Endodermal cell (in vitro differentiated cells): ENCODE measurements around the gene C12orf50. TPM values are rescaled to one million over a fixed set of nuclear protein-coding genes. Genes with fewer than 3 reads are reported as not detected.

Experiments
- DNase-seq: peaks from one replicate; pipeline ENCODE4 v3.0.0-alpha.2; 2017
- H3K27ac ChIP-seq: 2 replicates; pipeline ENCODE4 v1.5.1; 2013; ENCODE audit warnings: mild to moderate bottlenecking, low read depth, low read length, moderate library complexity
- H3K27me3 ChIP-seq: 2 replicates; pipeline ENCODE4 v1.6.1; 2013; ENCODE audit warnings: mild to moderate bottlenecking, low read length, moderate library complexity; ENCODE audit not compliant: insufficient read depth, control insufficient read depth, poor library complexity, severe bottlenecking
- H3K36me3 ChIP-seq: 2 replicates; pipeline ENCODE4 v1.7.0; 2013; ENCODE audit warnings: mild to moderate bottlenecking, low read length, moderate library complexity; ENCODE audit not compliant: control insufficient read depth, insufficient read depth
- H3K4me1 ChIP-seq: one replicate; pipeline ENCODE4 v1.7.0; 2013; ENCODE audit warnings: low read length; ENCODE audit not compliant: control insufficient read depth, insufficient read depth
- H3K4me3 ChIP-seq: 2 replicates; pipeline ENCODE4 v1.5.1; 2013; ENCODE audit warnings: mild to moderate bottlenecking, low read length, moderate library complexity
- H3K9ac ChIP-seq: 2 replicates; pipeline ENCODE4 v1.6.1; 2013; ENCODE audit warnings: mild to moderate bottlenecking, low read length, moderate library complexity; ENCODE audit not compliant: poor library complexity, severe bottlenecking; ENCODE audit errors: extremely low read depth
- H3K9me3 ChIP-seq: 2 replicates; pipeline ENCODE4 v1.6.1; 2013; ENCODE audit warnings: mild to moderate bottlenecking, low read length, moderate library complexity; ENCODE audit not compliant: control insufficient read depth
- H3K27ac Mint-ChIP-seq: 2 replicates; pipeline ENCODE4 v1.8.0; 2020; ENCODE audit warnings: mixed read lengths
- H3K27me3 Mint-ChIP-seq: 2 replicates; pipeline ENCODE4 v1.8.0; 2021; ENCODE audit warnings: mild to moderate bottlenecking, mixed read lengths; ENCODE audit not compliant: insufficient read depth
- H3K36me3 Mint-ChIP-seq: 2 replicates; pipeline ENCODE4 v1.8.0; 2020; ENCODE audit warnings: low read depth, mixed read lengths
- H3K4me1 Mint-ChIP-seq: 2 replicates; pipeline ENCODE4 v1.8.0; 2020; ENCODE audit warnings: mixed read lengths
- H3K4me3 Mint-ChIP-seq: 2 replicates; pipeline ENCODE4 v1.8.0; 2020; ENCODE audit warnings: mild to moderate bottlenecking, moderate library complexity, mixed read lengths
- H3K9me3 Mint-ChIP-seq: 2 replicates; pipeline ENCODE4 v1.8.0; 2020; ENCODE audit warnings: mild to moderate bottlenecking, mixed read lengths
- CTCF ChIP-seq: fragments of 200-600 bp; sonication (generic); conservative IDR thresholded peaks from 2 replicates; pipeline ENCODE4 v1.5.0; 2021; ENCODE audit warnings: antibody characterized with exemption, mild to moderate bottlenecking
- WGBS, 2 experiments: methylation state at CpG; one replicate each; pipeline versions ENCODE4 v1.1.5 to v1.1.7; 2013; ENCODE audit warnings: missing lambda C conversion rate in 2 of 2, mixed read lengths in 1 of 2; ENCODE audit not compliant: insufficient coverage in 1 of 2, insufficient read length in 1 of 2; 5-methylcytosine and 5-hydroxymethylcytosine counted together
- total RNA-seq, 2 donors: library from RNA; stranded (reverse); fragmentation: NEBNext Ultra II Directional in 1 of 2; extraction: Animal tissue kit (Norgen Biotek cat#: 25700) in 1 of 2; gene quantifications; 2 replicates in 1 of 2; 3 replicates in 1 of 2; pipeline ENCODE4 v1.2.1, GENCODE V29; 2021

Gene C12orf50
- total RNA-seq, 2 donors from 2014 or later, result 0.09 TPM; not detected in 1

GRCh38 chr12:87952223-87952622 lies 77.0 kb downstream of the C12orf50 start:
- H3K36me3 ChIP-seq, result no peaks in the 10 kb centered on the region
- H3K4me1 Mint-ChIP-seq, result no peaks in the 10 kb centered on the region
- H3K9me3 ChIP-seq, result no peaks in the 10 kb centered on the region
- no peaks in the 10 kb centered on the region for H3K4me1 ChIP-seq
- no peak overlapping the region for H3K4me3 Mint-ChIP-seq
- no peak overlapping the region for H3K9ac ChIP-seq
- H3K4me3 ChIP-seq, result no peak overlapping the region
- DNase-seq, result no peak
- no peaks in the 10 kb centered on the region for H3K27me3 Mint-ChIP-seq
- H3K36me3 Mint-ChIP-seq, result no peaks in the 10 kb centered on the region
- H3K27ac Mint-ChIP-seq, result no peak overlapping the region
- peak overlapping the region; percentile 14 for H3K27ac ChIP-seq
- no peaks in the 10 kb centered on the region for H3K27me3 ChIP-seq
- TF ChIP-seq CTCF, result no peak
- peaks cover 1% of the 10 kb centered on the region for H3K9me3 Mint-ChIP-seq
- 60% methylated on average over 1 of the region's 2 CpGs; no CpG with 5 or more reads in 1 of the 2 experiments for WGBS, 2 experiments

- H3K36me3 Mint-ChIP-seq, result no peaks in the 10 kb centered on the region
Measured at GRCh38 chr12:87943762-87944161, 85.4 kb downstream of the C12orf50 start.

GRCh38 chr12:87943023-87943422 lies 86.2 kb downstream of the C12orf50 start:
- Histone ChIP-seq H3K9ac (no peak overlapping the region), H3K4me3 (no peak overlapping the region), H3K27me3 (no peaks in the 10 kb centered on the region), H3K27ac (no peak overlapping the region), H3K9me3 (no peaks in the 10 kb centered on the region), H3K36me3 (no peaks in the 10 kb centered on the region), H3K4me1 (no peaks in the 10 kb centered on the region)
- no peak for DNase-seq
- Mint-ChIP-seq H3K27ac (no peak overlapping the region), H3K36me3 (no peaks in the 10 kb centered on the region), H3K4me3 (no peak overlapping the region), H3K27me3 (peaks cover 3% of the 10 kb centered on the region), H3K4me1 (no peaks in the 10 kb centered on the region), H3K9me3 (peaks cover 3% of the 10 kb centered on the region)
- 88% methylated on average over 1 of the region's 1 CpG; no CpG with 5 or more reads in 1 of the 2 experiments for WGBS, 2 experiments
- no peak for TF ChIP-seq CTCF

More at GRCh38 chr12:87943762-87944161, 85.4 kb downstream of the C12orf50 start:
- no peaks in the 10 kb centered on the region for H3K27me3 ChIP-seq
- no peak overlapping the region for H3K27ac ChIP-seq
- no peak overlapping the region for H3K9ac ChIP-seq
- Mint-ChIP-seq H3K27me3 (peaks cover 3% of the 10 kb centered on the region), H3K4me3 (no peak overlapping the region), H3K4me1 (no peaks in the 10 kb centered on the region), H3K9me3 (peaks cover 3% of the 10 kb centered on the region), H3K27ac (no peak overlapping the region)
- no peaks in the 10 kb centered on the region for H3K9me3 ChIP-seq
- no peaks in the 10 kb centered on the region for H3K4me1 ChIP-seq
- 90 to 100% methylated on average over 1 to 3 of the region's 3 CpGs for WGBS, 2 experiments
- no peaks in the 10 kb centered on the region for H3K36me3 ChIP-seq
- no peak for TF ChIP-seq CTCF
- no peak overlapping the region for H3K4me3 ChIP-seq
- DNase-seq, result no peak
